GM20431 (cell line): ENCODE data around the gene STUB1.

Experiments
- in situ Hi-C: fragments of 300-500 bp; cut with MseI, MboI; formaldehyde crosslinking; loops from one replicate; pipeline ENCODE4 v1.15.0; 2020; ENCODE audit warnings: low sequenced_read_pairs; ENCODE audit not compliant: unreplicated experiment

Gene STUB1

GRCh38 chr16:709566-710499 lies 29.6 kb downstream of the STUB1 start:
- in situ Hi-C loops: loop anchor here (10.0 kb wide), 1 partner anchor 75 kb away; the partner anchor contains the start of genes CHTF18 and RPUSD1

GRCh38 chr16:710500-711075 lies 30.4 kb downstream of the STUB1 start:
- in situ Hi-C loops: loop anchor here (10.0 kb wide), 1 partner anchor 74 kb away; the partner anchor contains the start of genes CHTF18 and RPUSD1

GRCh38 chr16:711084-711483 lies 30.9 kb downstream of the STUB1 start:
- in situ Hi-C loops: loop anchor here (10.0 kb wide), 1 partner anchor 74 kb away; the partner anchor contains the start of genes CHTF18 and RPUSD1

- in situ Hi-C loops: loop anchor here (10.0 kb wide), 1 partner anchor 73 kb away; the partner anchor contains the start of genes CHTF18 and RPUSD1
These were observed 31.5 kb downstream of the STUB1 start for GRCh38 chr16:711548-712320.

GRCh38 chr16:712740-713250 lies 32.6 kb downstream of the STUB1 start:
- in situ Hi-C loops: loop anchor here (10.0 kb wide), 1 partner anchor 72 kb away; the partner anchor contains the start of genes CHTF18 and RPUSD1

- in situ Hi-C loops: loop anchor here (10.0 kb wide), 1 partner anchor 71 kb away; the partner anchor contains the start of genes CHTF18 and RPUSD1
These were observed 33.9 kb downstream of the STUB1 start for GRCh38 chr16:714079-714478.

- in situ Hi-C loops: loop anchor here (10.0 kb wide), 1 partner anchor 70 kb away; the partner anchor contains the start of genes CHTF18 and RPUSD1
These were observed 34.6 kb downstream of the STUB1 start, which contains the start of gene METRN for GRCh38 chr16:714558-715476. METRN (plus strand) TSS chr16:715118; CDS start chr16:715290, 172 bp downstream.

GRCh38 chr16:715477-716199 lies 35.4 kb downstream of the STUB1 start:
- in situ Hi-C loops: loop anchor here (10.0 kb wide), 1 partner anchor 69 kb away; the partner anchor contains the start of genes CHTF18 and RPUSD1

- in situ Hi-C loops: loop anchor here (10.0 kb wide), 1 partner anchor 69 kb away; the partner anchor contains the start of genes CHTF18 and RPUSD1
These were observed 36.0 kb downstream of the STUB1 start for GRCh38 chr16:716200-716568.

GRCh38 chr16:716768-717325 lies 36.6 kb downstream of the STUB1 start:
- in situ Hi-C loops: loop anchor here (10.0 kb wide), 1 partner anchor 68 kb away; the partner anchor contains the start of genes CHTF18 and RPUSD1

- in situ Hi-C loops: loop anchor here (10.0 kb wide), 1 partner anchor 67 kb away; the partner anchor contains the start of genes CHTF18 and RPUSD1
These were observed 37.4 kb downstream of the STUB1 start for GRCh38 chr16:717450-718245.

- in situ Hi-C loops: loop anchor here (10.0 kb wide), 1 partner anchor 66 kb away; the partner anchor contains the start of genes CHTF18 and RPUSD1
These were observed 38.2 kb downstream of the STUB1 start for GRCh38 chr16:718389-718788.

- in situ Hi-C loops: loop anchor here (10.0 kb wide), 1 partner anchor 66 kb away; the partner anchor contains the start of genes CHTF18 and RPUSD1
These were observed 38.7 kb downstream of the STUB1 start for GRCh38 chr16:718922-719321.

- in situ Hi-C loops: loop anchor here (10.0 kb wide), 1 partner anchor 65 kb away; the partner anchor contains the start of genes CHTF18 and RPUSD1
These were observed 39.7 kb downstream of the STUB1 start for GRCh38 chr16:719815-720446.

GRCh38 chr16:720447-720989 lies 40.3 kb downstream of the STUB1 start:
- in situ Hi-C loops: no loop called here
